Mucosa of stomach (tissue), 1 donor: ENCODE measurements around the gene CBLL1.

ENCODE experiments used
- H3K27me3 ChIP-seq: one replicate; pipeline ENCODE4 v1.7.0; 2013; ENCODE audit warnings: mild to moderate bottlenecking, low read length; ENCODE audit not compliant: control insufficient read depth, insufficient read depth
- H3K36me3 ChIP-seq: one replicate; pipeline ENCODE4 v1.7.0; 2013; ENCODE audit warnings: low read length; ENCODE audit not compliant: control insufficient read depth, insufficient read depth
- H3K4me1 ChIP-seq: one replicate; pipeline ENCODE4 v1.7.0; 2013; ENCODE audit warnings: mild to moderate bottlenecking, low read length; ENCODE audit not compliant: control insufficient read depth, insufficient read depth
- H3K4me3 ChIP-seq: one replicate; pipeline ENCODE4 v1.7.0; 2013; ENCODE audit warnings: low read length
- H3K9ac ChIP-seq: one replicate; pipeline ENCODE4 v1.7.0; 2013; ENCODE audit warnings: mild to moderate bottlenecking, low read length, moderate library complexity
- H3K9me3 ChIP-seq: one replicate; pipeline ENCODE4 v1.7.0; 2013; ENCODE audit warnings: mild to moderate bottlenecking, low read length, moderate library complexity; ENCODE audit not compliant: control insufficient read depth
- donor health status: Pancreatic carcinoma.

CBLL1 gene, protein sequence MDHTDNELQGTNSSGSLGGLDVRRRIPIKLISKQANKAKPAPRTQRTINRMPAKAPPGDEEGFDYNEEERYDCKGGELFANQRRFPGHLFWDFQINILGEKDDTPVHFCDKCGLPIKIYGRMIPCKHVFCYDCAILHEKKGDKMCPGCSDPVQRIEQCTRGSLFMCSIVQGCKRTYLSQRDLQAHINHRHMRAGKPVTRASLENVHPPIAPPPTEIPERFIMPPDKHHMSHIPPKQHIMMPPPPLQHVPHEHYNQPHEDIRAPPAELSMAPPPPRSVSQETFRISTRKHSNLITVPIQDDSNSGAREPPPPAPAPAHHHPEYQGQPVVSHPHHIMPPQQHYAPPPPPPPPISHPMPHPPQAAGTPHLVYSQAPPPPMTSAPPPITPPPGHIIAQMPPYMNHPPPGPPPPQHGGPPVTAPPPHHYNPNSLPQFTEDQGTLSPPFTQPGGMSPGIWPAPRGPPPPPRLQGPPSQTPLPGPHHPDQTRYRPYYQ

DNA sequence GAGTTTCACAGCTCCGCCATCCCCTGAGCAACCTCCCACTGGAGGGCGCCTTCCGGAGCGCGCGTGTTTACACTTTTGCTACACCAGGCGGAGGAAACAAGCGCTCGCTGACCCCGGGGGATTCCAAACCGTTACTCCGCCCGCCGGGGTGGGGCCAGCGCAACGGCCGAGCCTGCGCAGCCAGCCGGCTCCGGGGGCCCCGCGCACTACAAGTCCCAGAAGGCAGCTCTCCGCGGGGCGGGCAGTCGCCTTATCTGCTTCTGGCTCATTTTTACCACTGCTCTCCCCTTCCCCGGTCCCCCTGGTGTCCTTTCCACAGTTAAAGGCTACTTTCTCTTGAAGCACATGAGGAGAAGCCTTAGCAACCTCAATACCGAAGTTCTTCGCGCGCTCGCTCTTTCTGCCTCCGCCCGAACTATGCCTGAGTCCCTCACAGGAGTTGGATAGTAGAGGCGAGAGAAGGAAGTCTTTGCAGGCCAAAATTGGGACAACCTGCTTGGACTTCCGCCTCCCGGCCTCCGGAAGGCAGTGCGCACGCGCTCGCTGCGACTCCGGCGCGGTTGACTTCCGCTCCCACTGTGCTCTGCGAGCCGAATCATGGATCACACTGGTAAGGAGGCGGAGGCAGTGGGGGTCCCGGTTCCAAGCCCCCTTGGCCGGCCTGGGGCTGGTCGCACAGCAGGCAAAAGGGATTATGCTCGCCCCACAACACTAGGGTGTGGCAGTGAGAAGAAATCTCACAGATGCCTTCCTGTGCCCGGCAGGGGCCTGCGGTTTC lies at the start of gene CBLL1:
CBLL1 (plus strand) TSS at position 576 of the 778 bp plus-strand sequence; CDS start at position 598, 22 bp downstream.
- Histone ChIP-seq H3K9me3 (no peaks in the 10 kb centered on the region), H3K4me3 (peak within 1 kb of the TSS; percentile 98), H3K36me3 (no peaks in the 10 kb centered on the region), H3K9ac (peak within 1 kb of the TSS; percentile 97), H3K4me1 (peaks cover 15% of the 10 kb centered on the region), H3K27me3 (no peaks in the 10 kb centered on the region)

DNA sequence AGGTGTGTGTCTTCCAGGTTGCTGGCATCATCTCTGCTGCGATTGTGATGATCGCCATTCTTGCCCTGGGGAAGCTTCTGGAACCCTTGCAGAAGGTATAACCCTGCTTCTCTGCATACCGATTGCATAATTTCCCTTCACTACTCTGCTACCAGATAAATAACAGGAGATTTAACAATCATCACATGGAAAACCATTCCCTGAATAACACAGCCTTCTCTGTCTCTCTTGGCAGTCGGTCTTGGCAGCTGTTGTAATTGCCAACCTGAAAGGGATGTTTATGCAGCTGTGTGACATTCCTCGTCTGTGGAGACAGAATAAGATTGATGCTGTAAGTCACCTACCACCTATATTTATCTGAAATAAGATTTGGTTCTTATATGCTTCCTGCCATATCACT lies 49.6 kb upstream of the CBLL1 start:
- Histone ChIP-seq H3K36me3 (no peaks in the 10 kb centered on the region), H3K4me3 (no peak overlapping the region), H3K4me1 (no peaks in the 10 kb centered on the region), H3K9ac (no peak overlapping the region), H3K27me3 (no peaks in the 10 kb centered on the region), H3K9me3 (no peaks in the 10 kb centered on the region)

DNA sequence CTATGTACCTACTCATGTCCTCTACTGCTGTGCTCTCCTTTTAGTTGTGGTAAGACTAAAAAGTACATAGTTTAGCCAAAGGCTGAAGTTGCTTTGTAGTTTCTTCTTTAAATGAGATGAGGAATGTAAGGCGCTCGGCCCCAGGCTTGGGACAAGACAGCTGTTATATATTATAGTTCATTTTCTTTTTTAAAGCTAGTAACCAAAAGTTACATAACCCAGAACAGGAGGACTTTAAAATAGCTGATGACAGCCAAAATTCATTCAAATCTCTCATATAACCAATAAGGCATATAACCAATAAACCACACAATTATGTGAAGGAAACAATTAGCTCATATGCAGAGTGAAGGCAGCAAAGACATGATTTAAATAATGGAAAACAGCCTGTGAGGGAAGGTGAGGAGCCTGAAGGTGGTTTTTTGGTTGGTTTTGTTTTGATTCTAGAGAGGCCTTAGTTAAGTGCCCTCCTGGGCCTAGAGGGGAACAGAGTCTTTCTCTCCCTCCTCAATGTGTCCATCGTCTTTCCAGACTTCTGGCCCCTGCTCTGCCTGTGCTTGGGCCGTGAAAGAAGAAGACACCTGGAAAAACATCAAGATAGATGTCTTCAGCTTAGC lies 47.5 kb upstream of the CBLL1 start:
- Histone ChIP-seq H3K4me1 (no peaks in the 10 kb centered on the region), H3K36me3 (no peaks in the 10 kb centered on the region), H3K4me3 (no peak overlapping the region), H3K9ac (no peak overlapping the region), H3K27me3 (no peaks in the 10 kb centered on the region), H3K9me3 (no peaks in the 10 kb centered on the region)

DNA sequence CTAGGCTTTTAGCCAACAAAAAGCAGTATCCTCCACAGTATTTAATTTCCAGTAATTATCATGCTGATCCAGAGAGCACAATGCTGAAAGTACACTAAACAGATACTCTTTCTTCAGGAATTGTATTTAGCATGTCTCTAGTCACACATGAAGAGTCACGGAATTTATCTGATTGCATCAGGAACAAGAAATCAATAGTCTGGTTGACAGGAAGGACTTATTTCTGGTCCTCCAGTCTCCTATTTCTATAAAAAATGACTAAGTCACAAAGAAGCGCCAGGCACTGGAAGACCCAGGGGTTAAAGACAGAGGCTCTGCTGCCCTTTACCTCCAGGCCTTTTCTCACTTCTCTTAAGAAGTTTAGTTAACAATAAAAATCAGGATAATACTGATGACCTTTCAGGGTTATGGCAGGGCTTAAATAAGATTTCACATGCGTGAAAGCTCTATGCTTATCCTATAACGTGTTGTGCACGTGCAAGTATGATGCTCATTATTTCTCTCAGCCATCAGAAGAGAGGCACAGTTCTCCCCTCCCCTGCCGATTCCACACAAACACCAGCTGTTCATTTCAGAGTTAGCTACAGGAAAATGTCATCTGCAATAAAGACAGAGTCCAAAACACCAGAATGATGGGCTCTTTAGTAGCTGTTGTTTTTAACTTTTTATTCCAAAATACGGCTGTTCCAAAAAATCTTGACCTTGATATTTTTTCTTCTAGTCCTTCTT lies 46.5 kb upstream of the CBLL1 start:
- no peak overlapping the region for H3K9ac ChIP-seq
- H3K36me3 ChIP-seq: no peaks in the 10 kb centered on the region
- H3K27me3 ChIP-seq: no peaks in the 10 kb centered on the region
- H3K4me3 ChIP-seq: no peak overlapping the region
- H3K9me3 ChIP-seq: no peaks in the 10 kb centered on the region
- H3K4me1 ChIP-seq: no peaks in the 10 kb centered on the region

DNA sequence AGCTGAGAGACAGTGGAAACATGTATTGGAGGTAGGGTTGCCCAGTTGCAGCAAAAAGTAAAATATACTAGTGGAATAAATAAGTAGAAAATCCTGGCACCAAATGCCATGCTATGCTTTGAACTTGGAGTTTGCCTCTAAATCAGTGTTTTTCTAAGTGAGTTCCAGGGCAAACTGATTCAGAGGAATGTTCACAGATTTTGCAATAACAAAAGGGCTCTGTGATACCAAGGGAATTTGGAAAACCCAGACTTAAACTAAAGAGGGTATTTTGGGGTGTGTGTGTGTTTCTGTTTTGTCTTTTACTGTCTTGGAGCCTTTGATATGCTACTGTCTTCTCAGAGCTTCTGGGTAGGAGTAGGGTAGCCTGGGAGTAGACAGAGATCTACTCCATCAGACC lies 43.4 kb upstream of the CBLL1 start:
- H3K4me1 ChIP-seq: no peaks in the 10 kb centered on the region
- H3K36me3 ChIP-seq: no peaks in the 10 kb centered on the region
- no peak overlapping the region for H3K9ac ChIP-seq
- no peak overlapping the region for H3K4me3 ChIP-seq
- H3K27me3 ChIP-seq: no peaks in the 10 kb centered on the region
- no peaks in the 10 kb centered on the region for H3K9me3 ChIP-seq

DNA sequence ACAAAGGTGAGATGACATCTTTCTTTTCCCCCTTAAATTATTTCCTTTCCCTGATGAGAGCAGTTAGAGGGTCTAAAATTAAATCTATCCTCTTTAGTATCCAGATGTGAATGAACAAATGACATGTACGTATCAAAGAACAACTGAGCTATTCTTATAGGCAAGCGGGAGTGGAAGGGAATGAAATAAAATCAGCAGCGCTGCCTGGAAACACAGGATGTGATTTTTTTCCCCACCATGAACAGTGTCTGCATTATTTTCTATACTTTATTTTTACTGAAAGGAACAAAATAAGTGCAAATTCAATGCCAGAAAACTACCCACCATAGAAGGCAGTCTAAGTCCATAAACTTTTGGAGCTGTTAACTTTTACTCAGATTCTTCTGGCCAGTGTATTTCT lies 42.8 kb upstream of the CBLL1 start:
- Histone ChIP-seq H3K9ac (no peak overlapping the region), H3K4me1 (no peaks in the 10 kb centered on the region), H3K9me3 (no peaks in the 10 kb centered on the region), H3K27me3 (no peaks in the 10 kb centered on the region), H3K4me3 (no peak overlapping the region), H3K36me3 (no peaks in the 10 kb centered on the region)

DNA sequence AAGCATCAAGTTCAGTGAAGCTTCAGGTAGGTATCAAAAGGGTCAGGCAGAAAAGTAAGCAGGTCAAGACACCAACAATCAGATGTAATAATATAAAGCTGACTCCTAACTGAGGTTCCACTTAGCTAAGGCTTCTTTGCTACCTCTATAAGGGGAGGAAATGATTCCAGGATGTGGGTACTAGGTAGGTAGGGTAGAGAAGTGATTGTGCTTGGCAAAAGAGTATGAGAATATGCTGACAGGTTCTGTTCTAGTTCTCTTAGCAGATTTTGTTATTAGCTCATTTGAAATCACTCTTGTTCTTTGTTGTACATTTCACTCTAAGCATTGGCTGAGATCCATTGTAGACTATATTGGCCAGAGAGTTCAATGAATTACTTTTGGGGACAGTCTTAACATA lies 40.7 kb upstream of the CBLL1 start:
- Histone ChIP-seq H3K9me3 (no peaks in the 10 kb centered on the region), H3K9ac (no peak overlapping the region), H3K36me3 (no peaks in the 10 kb centered on the region), H3K4me1 (no peaks in the 10 kb centered on the region), H3K27me3 (no peaks in the 10 kb centered on the region), H3K4me3 (no peak overlapping the region)

DNA sequence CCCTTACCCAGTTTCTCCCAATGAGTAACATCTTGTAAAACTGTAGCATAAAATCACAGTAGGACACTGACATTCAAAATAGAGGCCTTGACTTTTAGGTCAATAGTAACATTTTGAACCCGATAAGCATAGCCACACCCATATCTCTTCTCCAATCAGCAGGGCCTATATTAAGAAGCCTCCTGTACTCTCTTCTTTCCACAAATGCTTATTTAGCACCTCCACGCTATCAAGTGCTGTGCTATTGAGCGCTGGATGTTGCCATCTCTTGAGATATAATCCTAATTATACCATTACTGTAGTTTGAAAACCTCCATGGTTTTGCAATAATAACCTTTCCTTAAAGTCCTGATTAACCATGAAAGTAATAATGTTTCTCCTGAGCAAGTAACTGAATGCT lies 40.1 kb upstream of the CBLL1 start:
- no peak overlapping the region for H3K4me3 ChIP-seq
- H3K4me1 ChIP-seq: no peaks in the 10 kb centered on the region
- no peak overlapping the region for H3K9ac ChIP-seq

DNA sequence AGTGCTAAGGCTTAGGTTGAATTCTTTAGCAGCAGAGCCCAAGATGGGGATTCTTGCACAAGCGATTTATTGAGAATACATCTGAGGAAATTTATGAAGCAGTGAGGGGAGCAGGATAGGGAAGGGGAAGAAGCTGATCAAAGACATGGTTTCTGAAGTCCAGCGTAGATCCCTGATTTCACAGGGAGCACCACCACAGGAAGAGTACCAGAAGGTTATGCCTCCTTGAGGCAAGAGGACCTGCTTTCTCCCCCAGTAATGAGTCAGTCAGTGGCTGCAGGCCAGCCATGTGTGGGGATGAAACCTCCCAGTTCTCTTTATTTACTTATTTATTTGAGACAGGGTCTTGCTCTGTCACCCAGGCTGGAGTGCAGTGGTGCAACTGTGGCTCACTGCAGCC lies 35.0 kb upstream of the CBLL1 start:
- Histone ChIP-seq H3K9ac (no peak overlapping the region), H3K36me3 (no peaks in the 10 kb centered on the region), H3K27me3 (no peaks in the 10 kb centered on the region), H3K4me3 (no peak overlapping the region), H3K9me3 (no peaks in the 10 kb centered on the region), H3K4me1 (no peaks in the 10 kb centered on the region)

More for the DNA sequence above, 40.1 kb upstream of the CBLL1 start:
- no peaks in the 10 kb centered on the region for H3K27me3 ChIP-seq
- H3K9me3 ChIP-seq: no peaks in the 10 kb centered on the region
- no peaks in the 10 kb centered on the region for H3K36me3 ChIP-seq

DNA sequence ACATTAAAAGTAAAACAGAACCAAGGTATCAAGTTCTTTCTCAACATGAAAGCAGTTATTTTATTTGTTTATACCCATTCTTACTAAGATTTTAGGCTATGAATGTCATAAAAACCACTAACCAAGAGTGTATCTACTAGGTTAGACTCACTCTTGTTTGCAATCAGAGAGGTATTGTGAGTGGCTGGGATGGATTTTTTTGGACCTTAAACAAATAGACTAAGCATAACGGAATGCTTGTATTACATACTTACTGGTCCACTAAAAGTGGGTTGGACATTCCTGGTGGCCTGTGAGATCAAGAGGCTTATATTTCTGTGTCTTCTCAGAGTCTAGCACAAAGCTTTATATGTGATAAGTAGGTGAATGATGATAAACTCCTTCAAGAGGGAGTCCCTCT lies 32.6 kb upstream of the CBLL1 start:
- H3K9me3 ChIP-seq: no peaks in the 10 kb centered on the region
- no peaks in the 10 kb centered on the region for H3K36me3 ChIP-seq
- no peak overlapping the region for H3K9ac ChIP-seq
- no peaks in the 10 kb centered on the region for H3K4me1 ChIP-seq
- H3K27me3 ChIP-seq: no peaks in the 10 kb centered on the region
- H3K4me3 ChIP-seq: no peak overlapping the region

DNA sequence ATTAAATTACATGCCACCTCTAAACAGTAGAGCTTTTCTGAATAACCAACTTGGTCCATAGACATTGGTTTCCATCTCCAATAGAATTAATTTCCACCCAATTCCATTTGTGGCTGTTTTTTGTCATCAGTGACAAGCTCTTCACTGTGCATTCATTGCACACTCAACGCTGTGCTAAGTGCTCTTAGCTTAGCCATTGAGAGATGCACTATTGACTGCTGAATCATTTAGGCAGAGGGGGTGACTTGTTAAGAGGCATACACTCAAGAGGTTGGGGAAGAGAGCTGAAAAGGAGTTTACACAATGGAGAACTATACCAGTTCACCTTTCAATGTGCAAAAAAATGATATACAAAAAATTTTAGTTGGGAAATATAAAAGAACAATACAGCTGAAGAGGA lies 31.9 kb upstream of the CBLL1 start:
- Histone ChIP-seq H3K4me3 (no peak overlapping the region), H3K9me3 (no peaks in the 10 kb centered on the region), H3K27me3 (no peaks in the 10 kb centered on the region), H3K4me1 (no peaks in the 10 kb centered on the region), H3K9ac (no peak overlapping the region), H3K36me3 (no peaks in the 10 kb centered on the region)
